ENCODE data around the gene EPS8L3. TPM values are rescaled to one million over a fixed set of nuclear protein-coding genes. Genes with fewer than 3 reads are reported as not detected.
"Not testable (repeated sequence)": the region's sequence is repeated elsewhere in the genome, so short reads cannot be mapped to it uniquely, and the experiment has no call there.

The EPS8L3 gene
- total and polyA plus RNA-seq, 8 donors = 0.39 to 4.3 (median 1.4) TPM

DNA sequence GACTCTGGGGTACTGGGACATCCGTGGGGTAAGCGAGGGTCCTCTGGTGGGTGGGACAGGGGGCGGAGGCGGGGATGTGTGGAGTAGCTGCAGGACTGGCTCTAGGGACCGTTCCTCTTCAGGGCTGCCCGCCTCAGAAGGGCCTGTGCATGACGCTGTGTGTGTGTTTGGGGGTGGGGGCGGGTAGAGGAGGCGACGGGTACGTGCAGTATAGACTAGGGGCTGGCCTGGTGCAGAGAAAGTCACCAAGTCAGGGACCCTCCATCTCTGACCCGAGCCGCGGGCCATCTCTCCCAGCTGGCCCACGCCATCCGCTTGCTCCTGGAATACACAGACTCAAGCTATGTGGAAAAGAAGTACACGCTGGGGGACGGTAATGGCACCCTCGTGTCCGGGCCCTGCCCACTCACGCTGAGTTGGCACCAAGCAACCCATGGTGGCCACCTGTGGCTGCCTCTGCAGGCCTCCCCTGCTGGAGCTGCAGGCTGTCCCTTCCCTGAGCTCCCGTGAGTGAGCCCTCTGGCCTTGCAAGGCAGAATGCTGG lies 51.3 kb downstream of the EPS8L3 start:
- H3K4me3 ChIP-seq = peak overlapping the region in 1 of 4 donors; percentile 7
- ATAC-seq (peak in 1 of 4 donors; percentile 39), FAIRE-seq (no peak), DNase-seq (no peak)
- intact Hi-C loops (cut with DNase I) = no loop called here
- H3K36me3 ChIP-seq = no peaks in the 10 kb centered on the region
- H3K27ac ChIP-seq = no peak overlapping the region
- TF ChIP-seq, protein P1, sequence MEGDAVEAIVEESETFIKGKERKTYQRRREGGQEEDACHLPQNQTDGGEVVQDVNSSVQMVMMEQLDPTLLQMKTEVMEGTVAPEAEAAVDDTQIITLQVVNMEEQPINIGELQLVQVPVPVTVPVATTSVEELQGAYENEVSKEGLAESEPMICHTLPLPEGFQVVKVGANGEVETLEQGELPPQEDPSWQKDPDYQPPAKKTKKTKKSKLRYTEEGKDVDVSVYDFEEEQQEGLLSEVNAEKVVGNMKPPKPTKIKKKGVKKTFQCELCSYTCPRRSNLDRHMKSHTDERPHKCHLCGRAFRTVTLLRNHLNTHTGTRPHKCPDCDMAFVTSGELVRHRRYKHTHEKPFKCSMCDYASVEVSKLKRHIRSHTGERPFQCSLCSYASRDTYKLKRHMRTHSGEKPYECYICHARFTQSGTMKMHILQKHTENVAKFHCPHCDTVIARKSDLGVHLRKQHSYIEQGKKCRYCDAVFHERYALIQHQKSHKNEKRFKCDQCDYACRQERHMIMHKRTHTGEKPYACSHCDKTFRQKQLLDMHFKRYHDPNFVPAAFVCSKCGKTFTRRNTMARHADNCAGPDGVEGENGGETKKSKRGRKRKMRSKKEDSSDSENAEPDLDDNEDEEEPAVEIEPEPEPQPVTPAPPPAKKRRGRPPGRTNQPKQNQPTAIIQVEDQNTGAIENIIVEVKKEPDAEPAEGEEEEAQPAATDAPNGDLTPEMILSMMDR (IDR thresholded peaks at IDR 0.05) = no peak
- no peaks in the 10 kb centered on the region for H3K27me3 ChIP-seq
- 74 to 82% methylated on average over 21 to 22 of the region's 22 CpGs for WGBS, 2 donors
- H3K9me3 ChIP-seq = no peaks in the 10 kb centered on the region
- H3K4me1 ChIP-seq = no peaks in the 10 kb centered on the region

DNA sequence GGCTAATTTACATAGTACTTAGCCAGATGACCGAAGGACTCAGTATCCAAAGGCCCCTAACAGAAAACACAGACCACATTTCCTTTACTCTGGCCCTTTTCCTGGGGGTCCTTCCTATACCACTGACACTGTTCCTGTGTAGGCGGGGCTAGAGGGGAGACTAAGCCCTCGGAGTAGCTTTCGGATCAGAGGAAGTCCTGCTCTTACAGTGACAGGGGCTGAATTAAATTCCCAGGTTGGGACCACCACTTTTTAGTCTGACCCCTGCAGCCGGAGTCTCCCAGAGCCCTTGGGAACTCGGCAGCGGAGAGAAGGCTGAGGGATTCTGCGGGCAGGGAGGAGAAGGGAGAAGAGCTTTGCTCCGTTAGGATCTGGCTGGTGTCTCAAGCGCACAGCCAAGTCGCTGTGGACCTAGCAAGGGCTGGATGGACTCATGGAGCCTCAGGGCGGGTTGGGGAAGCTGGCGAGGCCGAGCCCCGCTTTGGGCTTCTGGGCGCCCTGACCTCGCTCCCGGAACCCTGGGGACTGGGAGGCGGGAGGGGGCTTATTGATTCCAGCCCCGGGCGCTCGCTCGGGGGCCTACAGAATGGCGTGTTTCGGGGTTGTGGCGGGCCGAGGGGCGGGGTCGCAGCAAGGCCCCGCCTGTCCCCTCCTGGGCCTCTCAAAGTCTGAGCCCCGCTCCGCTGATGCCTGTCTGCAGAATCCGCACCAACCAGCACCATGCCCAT lies 52.0 kb downstream of the EPS8L3 start, which contains the start of gene GSTM5:
Gene GSTM5, plus strand, starts transcription at position 659 of the 728 bp plus-strand sequence. Its CDS starts 62 bp downstream, at position 721.
- H3K27ac ChIP-seq; H3K27me3 ChIP-seq; intact Hi-C loops (cut with DNase I); H3K36me3 ChIP-seq; H3K9me3 ChIP-seq; H3K4me1 ChIP-seq; FAIRE-seq: not testable (repeated sequence)
- ATAC-seq (peak in 3 of 4 donors; percentile 23 to 67 (median 37)), DNase-seq (peak in 1 of 6 donors; percentile 51)
- peak within 1 kb of the TSS in 1 of 4 donors; percentile 7 for H3K4me3 ChIP-seq
- WGBS, 2 donors = 58 to 62% methylated on average over 33 of the region's 33 CpGs

DNA sequence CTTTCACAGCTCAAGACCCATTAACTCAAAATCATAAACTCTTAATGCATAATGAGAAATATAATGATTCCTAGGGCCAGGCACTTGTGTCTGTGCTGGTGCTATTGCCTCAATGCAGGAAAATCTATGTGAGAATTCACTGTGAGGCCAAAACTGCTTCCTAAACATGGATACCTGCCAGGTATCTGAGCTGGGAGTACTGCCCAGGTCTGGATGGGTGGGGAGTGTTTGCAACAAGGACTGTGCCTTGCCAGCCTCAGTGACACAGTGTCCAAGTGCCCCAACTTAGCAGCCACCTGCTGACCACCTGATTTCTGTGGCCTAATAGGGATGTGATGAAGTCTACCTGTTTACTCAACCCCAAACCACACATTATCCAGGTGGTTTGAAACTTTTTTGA lies 53.9 kb downstream of the EPS8L3 start:
- FAIRE-seq; H3K27ac ChIP-seq; intact Hi-C loops (cut with DNase I); H3K36me3 ChIP-seq; H3K9me3 ChIP-seq; H3K4me3 ChIP-seq; H3K27me3 ChIP-seq; DNase-seq; H3K4me1 ChIP-seq: not testable (repeated sequence)
- ATAC-seq = peak in 2 of 4 donors; percentile 41 to 43

DNA sequence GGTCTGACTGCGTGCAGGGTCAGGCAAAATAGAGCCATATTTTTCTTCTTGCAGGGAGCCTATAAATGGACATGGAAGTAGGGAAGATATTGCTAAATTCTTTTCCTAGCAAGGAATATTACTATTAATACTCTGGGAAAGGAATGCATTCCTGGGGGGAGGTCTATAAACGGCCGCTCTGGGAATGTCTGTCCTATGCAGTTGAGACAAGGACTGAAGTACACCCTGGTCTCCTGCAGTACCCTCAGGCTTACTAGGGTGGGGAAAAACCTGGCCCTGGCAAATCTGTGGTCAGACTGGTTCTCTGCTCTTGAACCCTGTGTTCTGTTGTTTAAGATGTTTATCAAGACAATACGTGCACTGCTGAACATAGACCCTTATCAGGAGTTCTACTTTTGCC lies 54.8 kb downstream of the EPS8L3 start:
- H3K9me3 ChIP-seq; H3K27me3 ChIP-seq; H3K4me1 ChIP-seq; DNase-seq; intact Hi-C loops (cut with DNase I); FAIRE-seq; H3K36me3 ChIP-seq; ATAC-seq; H3K4me3 ChIP-seq; H3K27ac ChIP-seq: not testable (repeated sequence)
- WGBS, 2 donors = 79 to 98% methylated on average over 4 of the region's 4 CpGs

DNA sequence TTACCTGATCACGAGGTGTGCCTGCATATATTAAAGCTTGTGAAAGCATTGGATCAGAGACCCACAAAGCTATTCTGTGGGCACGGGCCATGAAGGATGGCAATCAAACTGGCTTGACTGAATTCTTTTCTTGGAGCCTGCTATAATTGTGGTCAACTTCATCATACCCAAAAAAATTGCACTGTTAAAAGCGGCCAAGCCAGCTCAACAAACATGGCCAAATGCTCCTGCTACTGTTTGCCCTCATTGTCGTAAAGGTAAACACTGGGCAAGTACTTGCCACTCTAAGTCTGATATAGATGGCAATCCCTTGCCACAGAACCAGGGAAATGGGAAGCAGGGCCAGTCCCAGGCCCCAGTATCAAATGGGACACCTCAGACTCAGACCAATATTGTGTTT lies 58.3 kb downstream of the EPS8L3 start:
- DNase-seq (no peak), ATAC-seq (no peak), FAIRE-seq (no peak)
- Histone ChIP-seq H3K27me3 (no peaks in the 10 kb centered on the region), H3K4me1 (no peaks in the 10 kb centered on the region), H3K4me3 (no peak overlapping the region), H3K36me3 (no peaks in the 10 kb centered on the region), H3K9me3 (no peaks in the 10 kb centered on the region), H3K27ac (no peak overlapping the region)
- whole genome bisulfite sequencing, 2 donors = 67 to 69% methylated on average over 4 of the region's 4 CpGs
- intact Hi-C loops (cut with DNase I) = no loop called here
- TF ChIP-seq, protein P1 (IDR thresholded peaks at IDR 0.05) = no peak

DNA sequence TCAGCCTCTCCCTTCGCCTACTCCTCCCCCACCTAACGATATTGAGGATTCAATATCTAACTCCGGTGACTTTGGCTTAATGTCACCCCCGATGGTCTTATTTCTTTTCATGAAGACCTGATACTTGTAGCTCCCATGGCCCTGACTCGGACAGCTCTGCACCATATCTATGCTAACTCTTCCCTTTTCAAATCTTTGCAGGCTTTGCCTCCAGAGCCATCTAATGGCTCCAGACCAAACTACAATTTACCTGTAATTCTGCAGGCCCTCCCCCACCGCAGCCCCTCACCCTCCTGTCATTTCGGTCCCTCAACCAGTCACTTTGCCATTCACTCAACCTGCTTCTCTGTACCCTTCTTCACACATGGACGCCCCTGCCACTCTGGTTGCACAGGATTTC lies 59.5 kb downstream of the EPS8L3 start:
- TF ChIP-seq, protein P1 (IDR thresholded peaks at IDR 0.05) = no peak
- WGBS, 2 donors = 74 to 76% methylated on average over 8 of the region's 8 CpGs
- ATAC-seq (peak in 1 of 4 donors; percentile 47), FAIRE-seq (no peak), DNase-seq (no peak)
- Histone ChIP-seq H3K4me3 (no peak overlapping the region), H3K4me1 (no peaks in the 10 kb centered on the region), H3K9me3 (no peaks in the 10 kb centered on the region), H3K36me3 (no peaks in the 10 kb centered on the region), H3K27ac (no peak overlapping the region), H3K27me3 (no peaks in the 10 kb centered on the region)
- intact Hi-C loops (cut with DNase I) = no loop called here

DNA sequence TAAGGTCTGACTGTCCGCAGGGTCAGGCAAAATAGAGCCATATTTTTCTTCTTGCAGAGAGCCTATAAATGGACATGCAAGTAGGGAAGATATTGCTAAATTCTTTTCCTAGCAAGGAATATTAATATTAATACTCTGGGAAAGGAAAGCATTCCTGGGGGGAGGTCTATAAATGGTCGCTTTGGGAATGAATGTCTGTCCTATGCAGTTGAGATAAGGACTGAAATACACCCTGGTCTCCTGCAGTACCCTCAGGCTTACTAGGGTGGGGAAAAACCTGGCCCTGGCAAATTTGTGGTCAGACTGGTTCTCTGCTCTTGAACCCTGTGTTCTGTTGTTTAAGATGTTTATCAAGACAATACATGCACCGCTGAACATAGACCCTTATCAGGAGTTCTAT lies 60.8 kb downstream of the EPS8L3 start:
- WGBS, 2 donors = 93 to 95% methylated on average over 3 of the region's 3 CpGs
- intact Hi-C loops (cut with DNase I); H3K4me1 ChIP-seq; H3K4me3 ChIP-seq; H3K27me3 ChIP-seq; H3K36me3 ChIP-seq; H3K27ac ChIP-seq; H3K9me3 ChIP-seq; ATAC-seq; DNase-seq; FAIRE-seq: not testable (repeated sequence)
